Adrenal gland (tissue), 12 donors: Measurements from ENCODE around the gene TRAPPC2L. TPM values are rescaled to one million over a fixed set of nuclear protein-coding genes. Genes with fewer than 3 reads are reported as not detected.
"Not testable (repeated sequence)": the region's sequence is repeated elsewhere in the genome, so short reads cannot be mapped to it uniquely, and the experiment has no call there.

Experiments used
- DNase-seq, 7 donors: peaks; one replicate each; pipeline ENCODE4 v3.0.0-alpha.2; 2019 to 2020
- H3K27ac ChIP-seq, 5 donors: fragments of 200-600 bp; sonication (generic) in 4 of 5; 1 replicate in 3 of 5; 2 replicates in 2 of 5; pipeline versions ENCODE4 v1.5.1 to v1.8.0; 2016 to 2020; ENCODE audit warnings: mild to moderate bottlenecking in 1 of 5
- H3K27me3 ChIP-seq: fragments of 200-600 bp; 2 replicates; pipeline ENCODE4 v1.8.0; 2021
- H3K36me3 ChIP-seq, 2 donors: fragments of 200-600 bp; replicated peaks in 1 of 2; 1 replicate in 1 of 2; 2 replicates in 1 of 2; pipeline versions ENCODE4 v1.5.1 to v1.8.0; 2018 to 2022
- H3K4me1 ChIP-seq, 2 donors: fragments of 200-600 bp; replicated peaks in 1 of 2; 1 replicate in 1 of 2; 2 replicates in 1 of 2; pipeline versions ENCODE4 v1.5.1 to v1.8.0; 2018 to 2021
- H3K4me3 ChIP-seq, 4 donors: fragments of 200-600 bp; sonication (generic) in 3 of 4; one replicate each; pipeline ENCODE4 v1.5.1; 2016 to 2018
- H3K9me3 ChIP-seq, 3 donors: fragments of 200-600 bp; sonication (generic) in 1 of 3; replicated peaks in 1 of 3; 1 replicate in 2 of 3; 2 replicates in 1 of 3; pipeline versions ENCODE4 v1.5.1 to v1.8.0; 2016 to 2021
- POLR2A ChIP-seq, 2 donors: fragments of 450-650 bp; IDR thresholded peaks; one replicate each; pipeline ENCODE4 v1.6.1; 2017; ENCODE audit warnings: antibody characterized with exemption in 2 of 2, mild to moderate bottlenecking in 2 of 2, moderate library complexity in 1 of 2
- WGBS, 4 donors: extraction: QIAGEN DNeasy Blood & Tissue Kit in 2 of 4; methylation state at CpG; one replicate each; pipeline versions ENCODE4 v1.1.5 to v1.1.7; 2013 to 2017; 5-methylcytosine and 5-hydroxymethylcytosine counted together
- intact Hi-C, 2 donors: fragments of 100-400 bp; cut with DNase I; formaldehyde crosslinking; loops; one replicate each; pipeline versions ENCODE4 v1.14.1 to v1.15.0; 2022 to 2023
- polyA plus RNA-seq, 3 donors: library from polyadenylated mRNA; stranded (reverse); fragments of 200-250 nt in 2 of 3; fragments of 350-450 nt in 1 of 3; fragmentation: Illumina TruSeq in 1 of 3; extraction: RNeasy Lipid Tissue Mini Kit (QIAGEN cat#74804) in 1 of 3; gene quantifications; one replicate each; pipeline ENCODE4 v1.2.3, GENCODE V29; 2013 to 2014
- total RNA-seq, 9 donors: library from RNA; depleted of rRNA in 4 of 9; stranded (reverse); fragments of >200 nt in 4 of 9; fragments of 120-200 nt in 1 of 9; fragmentation: NEBNext Ultra II Directional in 1 of 9; extraction: Animal tissue kit (Norgen Biotek cat#: 25700) in 1 of 9; gene quantifications; one replicate each; pipeline versions ENCODE4 v1.1.0 to v1.2.4, GENCODE V29; 2013 to 2023
- TF ChIP-seq, protein P1 (sequence below), 6 experiments: fragments of 450-650 bp in 4 of 6; fragments of 200-600 bp in 2 of 6; sonication (generic) in 1 of 6; IDR thresholded peaks; 1 replicate in 5 of 6; 2 replicates in 1 of 6; pipeline versions ENCODE4 v1.5.1 to v1.8.0; 2016 to 2021; ENCODE audit warnings: antibody characterized with exemption in 6 of 6, mild to moderate bottlenecking in 2 of 6, moderate library complexity in 1 of 6
- donor health status: healthy with polysubstance abuse.
- donor health status: Bipolar disorder and iron deficiency.
- donor health status: DM: yes; HTN: yes; CAD: no.
- donor health status: DM: no; HTN: no; CAD: no.
- donor health status: DM: no; HTN: no; CAD: no.
- donor health status: DM: yes; HTN: yes; CAD: no.

TRAPPC2L gene
- total and polyA plus RNA-seq, 12 donors = 56.7 to 279 (median 149) TPM

DNA sequence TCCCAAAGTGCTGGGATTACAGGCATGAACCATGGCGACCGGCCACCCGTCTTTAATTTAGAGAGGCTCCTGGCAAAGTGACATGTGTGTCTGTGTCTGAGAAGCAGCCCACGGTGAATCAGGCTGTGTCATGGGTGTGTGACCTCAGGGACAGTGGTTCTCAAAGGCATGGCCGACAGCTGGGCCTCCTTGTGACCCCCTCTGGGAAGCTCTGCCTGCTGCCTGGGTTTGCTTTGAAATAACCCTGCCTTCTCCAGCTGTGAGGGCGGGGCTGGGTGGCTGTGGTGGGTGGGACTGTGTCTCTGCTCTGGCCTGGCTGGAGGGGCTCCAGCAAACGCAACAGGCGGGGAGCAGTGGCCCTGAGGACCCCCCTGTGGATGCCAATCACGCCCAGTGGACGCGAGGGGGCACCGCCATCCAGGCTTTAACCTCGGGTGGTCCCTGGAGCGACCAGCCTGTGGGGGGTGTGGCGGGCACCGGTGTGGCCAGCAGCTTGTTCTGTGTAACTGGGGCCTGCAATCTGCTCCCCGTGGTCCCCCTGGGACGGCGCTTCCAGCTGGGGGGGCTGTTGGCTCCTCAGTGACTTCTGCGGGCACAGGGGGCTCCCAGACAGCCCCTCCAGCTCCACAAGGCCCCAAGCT, 36.4 kb upstream of the TRAPPC2L start:
- intact Hi-C loops = no loop called here

DNA sequence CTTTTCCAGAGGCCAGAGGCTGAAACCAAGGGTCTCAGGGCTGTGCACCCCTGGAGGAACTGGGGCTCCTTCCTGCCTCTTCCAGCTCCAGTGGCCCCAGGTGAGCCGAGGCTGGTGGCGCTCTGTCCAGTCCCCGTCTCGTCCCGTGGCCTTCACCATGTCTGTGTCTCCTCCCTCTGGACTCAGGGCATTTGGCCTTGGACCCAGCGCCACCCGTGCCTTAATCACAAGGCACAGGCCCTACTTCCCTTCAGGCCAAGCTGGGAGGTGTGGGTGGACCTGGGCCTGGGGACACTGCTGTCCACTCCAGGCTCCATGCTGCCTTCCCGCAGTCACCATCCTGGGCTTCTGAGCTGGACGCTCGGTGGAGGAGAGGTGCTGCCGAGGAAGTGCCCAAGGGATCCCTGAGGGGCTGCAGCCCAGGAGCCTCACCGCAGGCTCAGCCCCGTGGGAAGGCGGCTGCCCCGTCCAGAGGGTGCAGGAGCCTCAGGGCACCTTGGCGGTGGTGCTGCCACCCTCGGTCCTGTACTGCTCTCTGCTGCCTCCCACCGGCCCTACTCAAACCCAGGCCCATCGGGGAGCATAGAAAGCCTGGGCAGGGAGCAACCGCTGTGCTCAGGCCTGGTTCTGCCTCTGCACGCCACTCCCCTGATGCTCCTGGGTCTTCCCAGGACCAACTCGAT, 35.6 kb upstream of the TRAPPC2L start:
- H3K36me3 ChIP-seq = peaks cover 0 to 11% of the 10 kb centered on the region in 2 donors

More for the DNA sequence above, 36.4 kb upstream of the TRAPPC2L start:
- TF ChIP-seq, protein P1, sequence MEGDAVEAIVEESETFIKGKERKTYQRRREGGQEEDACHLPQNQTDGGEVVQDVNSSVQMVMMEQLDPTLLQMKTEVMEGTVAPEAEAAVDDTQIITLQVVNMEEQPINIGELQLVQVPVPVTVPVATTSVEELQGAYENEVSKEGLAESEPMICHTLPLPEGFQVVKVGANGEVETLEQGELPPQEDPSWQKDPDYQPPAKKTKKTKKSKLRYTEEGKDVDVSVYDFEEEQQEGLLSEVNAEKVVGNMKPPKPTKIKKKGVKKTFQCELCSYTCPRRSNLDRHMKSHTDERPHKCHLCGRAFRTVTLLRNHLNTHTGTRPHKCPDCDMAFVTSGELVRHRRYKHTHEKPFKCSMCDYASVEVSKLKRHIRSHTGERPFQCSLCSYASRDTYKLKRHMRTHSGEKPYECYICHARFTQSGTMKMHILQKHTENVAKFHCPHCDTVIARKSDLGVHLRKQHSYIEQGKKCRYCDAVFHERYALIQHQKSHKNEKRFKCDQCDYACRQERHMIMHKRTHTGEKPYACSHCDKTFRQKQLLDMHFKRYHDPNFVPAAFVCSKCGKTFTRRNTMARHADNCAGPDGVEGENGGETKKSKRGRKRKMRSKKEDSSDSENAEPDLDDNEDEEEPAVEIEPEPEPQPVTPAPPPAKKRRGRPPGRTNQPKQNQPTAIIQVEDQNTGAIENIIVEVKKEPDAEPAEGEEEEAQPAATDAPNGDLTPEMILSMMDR (IDR thresholded peaks at IDR 0.05) = no peak
- TF ChIP-seq POLR2A (IDR thresholded peaks at IDR 0.05) = no peak
- Histone ChIP-seq H3K36me3 (peaks cover 0 to 11% of the 10 kb centered on the region in 2 donors), H3K27me3 (no peaks in the 10 kb centered on the region), H3K4me1 (peaks cover 12 to 13% of the 10 kb centered on the region in 2 donors), H3K4me3 (no peak overlapping the region), H3K9me3 (no peaks in the 10 kb centered on the region), H3K27ac (peak overlapping the region in 3 of 5 donors; percentile 46 to 57 (median 54))
- WGBS, 4 donors = 68 to 79% (median 77%) methylated on average over 5 to 20 of the region's 20 CpGs
- peak in 1 of 7 donors; percentile 52 for DNase-seq

DNA sequence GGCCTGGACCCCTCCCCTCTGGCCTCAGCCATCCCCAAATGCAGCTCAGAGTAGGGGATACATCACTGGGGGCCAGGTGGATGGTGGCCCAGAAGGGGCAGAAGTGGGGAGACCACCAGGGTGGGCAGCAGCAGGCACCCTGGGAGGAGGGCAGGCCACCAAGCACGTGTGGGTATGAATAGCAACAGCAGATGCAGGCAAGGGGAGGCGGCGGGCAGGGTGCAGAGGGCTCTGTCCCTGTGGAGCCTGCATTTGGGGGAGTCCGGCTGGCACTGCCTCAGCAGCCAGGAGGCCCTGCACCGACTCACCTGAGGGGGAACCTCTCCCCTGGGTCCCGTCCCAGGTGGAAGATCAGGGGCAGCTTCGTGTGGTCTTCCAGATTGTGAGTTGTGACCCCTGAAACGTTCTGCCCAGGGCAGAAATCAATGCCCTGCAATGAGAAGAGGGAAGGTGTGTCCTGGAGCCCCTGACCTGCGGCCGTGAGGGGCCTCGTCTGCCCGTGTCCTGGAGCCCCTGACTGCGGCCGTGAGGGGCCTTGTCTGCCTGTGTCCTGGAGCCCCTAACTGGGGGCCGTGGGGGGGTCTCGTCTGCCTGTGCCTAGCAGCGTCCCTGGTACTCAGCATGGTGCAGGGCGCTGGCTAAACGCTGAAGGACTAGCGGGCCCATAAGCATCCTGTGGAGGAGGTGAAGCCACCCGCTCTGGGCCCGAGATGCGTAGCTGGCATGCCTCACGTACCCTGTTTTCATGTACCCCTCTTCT, 34.5 kb upstream of the TRAPPC2L start:
- no peak overlapping the region for H3K4me3 ChIP-seq

More for the DNA sequence above, 35.6 kb upstream of the TRAPPC2L start:
- Histone ChIP-seq H3K27ac (peak overlapping the region in 3 of 5 donors; percentile 46 to 57 (median 54)), H3K4me1 (peaks cover 12 to 13% of the 10 kb centered on the region in 2 donors), H3K4me3 (no peak overlapping the region), H3K9me3 (no peaks in the 10 kb centered on the region), H3K27me3 (no peaks in the 10 kb centered on the region)
- TF ChIP-seq POLR2A (IDR thresholded peaks at IDR 0.05) = no peak
- TF ChIP-seq, protein P1 (IDR thresholded peaks at IDR 0.05) = no peak
- peak in 3 of 7 donors; percentile 51 to 76 (median 57) for DNase-seq
- WGBS, 4 donors = 73 to 83% (median 74%) methylated on average over 8 to 22 of the region's 22 CpGs
- intact Hi-C loops = no loop called here

DNA sequence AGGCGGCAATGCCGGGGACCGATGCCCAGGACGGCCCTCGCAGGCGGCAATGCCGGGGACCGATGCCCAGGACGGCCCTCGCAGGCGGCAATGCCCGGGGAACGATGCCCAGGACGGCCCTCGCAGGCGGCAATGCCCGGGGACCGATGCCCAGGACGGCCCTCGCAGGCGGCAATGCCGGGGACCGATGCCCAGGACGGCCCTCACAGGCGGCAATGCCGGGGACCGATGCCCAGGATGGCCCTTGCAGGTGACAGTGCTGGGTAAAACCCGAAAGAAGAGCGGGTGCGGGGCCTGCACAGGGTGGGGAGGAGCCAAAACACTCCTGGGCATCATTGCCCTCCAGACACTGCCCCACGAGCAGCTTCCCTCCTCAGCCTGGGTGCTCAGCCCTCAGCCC, 33.3 kb upstream of the TRAPPC2L start:
- H3K27me3 ChIP-seq, H3K4me3 ChIP-seq, H3K27ac ChIP-seq, intact Hi-C loops, DNase-seq, H3K9me3 ChIP-seq: not testable (repeated sequence)
- Histone ChIP-seq H3K4me1 (peaks cover 12 to 13% of the 10 kb centered on the region in 2 donors), H3K36me3 (peaks cover 0 to 24% of the 10 kb centered on the region in 2 donors)
- 96 to 100% (median 99%) methylated on average over 4 to 28 of the region's 31 CpGs for WGBS, 4 donors

More for the DNA sequence above, 34.5 kb upstream of the TRAPPC2L start:
- H3K36me3 ChIP-seq = peaks cover 0 to 15% of the 10 kb centered on the region in 2 donors
- no peaks in the 10 kb centered on the region for H3K9me3 ChIP-seq
- H3K4me1 ChIP-seq = peaks cover 12 to 13% of the 10 kb centered on the region in 2 donors
- no peaks in the 10 kb centered on the region for H3K27me3 ChIP-seq
- DNase-seq = no peak
- no peak overlapping the region for H3K27ac ChIP-seq
- whole genome bisulfite sequencing, 4 donors = 93 to 96% (median 93%) methylated on average over 6 to 24 of the region's 24 CpGs
- intact Hi-C loops = no loop called here
- no peak for TF ChIP-seq POLR2A (IDR thresholded peaks at IDR 0.05)
- TF ChIP-seq, protein P1 (IDR thresholded peaks at IDR 0.05) = no peak
